CD14-positive monocyte (primary cell): Measurements from ENCODE around the gene TIGIT. TPM values are rescaled to one million over a fixed set of nuclear protein-coding genes. Genes with fewer than 3 reads are reported as not detected.
A peak's percentile ranks its signal among the peaks of the same experiment; 100 is the strongest.

Experiments
- DNase-seq, 3 donors: peaks; one replicate each; pipeline ENCODE4 v3.0.0-alpha.2; 2011 to 2022
- H2AFZ ChIP-seq: 2 replicates; pipeline ENCODE4 v1.6.0; 2012; ENCODE audit warnings: mild to moderate bottlenecking, low read depth, low read length, inconsistent platforms; ENCODE audit not compliant: insufficient read depth, poor library complexity, severe bottlenecking
- H3K27ac ChIP-seq, 2 donors: 1 replicate in 1 of 2; 2 replicates in 1 of 2; pipeline ENCODE4 v1.5.1; 2012 to 2013; ENCODE audit warnings: low read length in 2 of 2, control low read depth in 1 of 2, inconsistent platforms in 1 of 2, low read depth in 1 of 2, mild to moderate bottlenecking in 1 of 2
- H3K27me3 ChIP-seq, 2 donors: one replicate each; pipeline versions ENCODE4 v1.6.0 to v1.6.1; 2011 to 2013; ENCODE audit warnings: low read length in 2 of 2; ENCODE audit not compliant: control insufficient read depth in 2 of 2, insufficient read depth in 2 of 2
- H3K36me3 ChIP-seq, 2 donors: replicated peaks in 1 of 2; 1 replicate in 1 of 2; 2 replicates in 1 of 2; pipeline versions ENCODE4 v1.5.1 to v1.6.1; 2012 to 2013; ENCODE audit warnings: low read length in 2 of 2, control low read depth in 1 of 2, inconsistent platforms in 1 of 2, mild to moderate bottlenecking in 1 of 2; ENCODE audit not compliant: insufficient read depth in 2 of 2, control insufficient read depth in 1 of 2
- H3K4me1 ChIP-seq, 2 donors: 1 replicate in 1 of 2; 2 replicates in 1 of 2; pipeline versions ENCODE4 v1.5.1 to v1.6.1; 2012 to 2013; ENCODE audit warnings: low read length in 2 of 2, control low read depth in 1 of 2, inconsistent platforms in 1 of 2, mild to moderate bottlenecking in 1 of 2, moderate library complexity in 1 of 2; ENCODE audit not compliant: insufficient read depth in 2 of 2, control insufficient read depth in 1 of 2
- H3K4me2 ChIP-seq: replicated peaks from 2 replicates; pipeline ENCODE3; 2012; ENCODE audit warnings: low read length, moderate library complexity, mild to moderate bottlenecking; ENCODE audit not compliant: poor library complexity, severe bottlenecking; ENCODE audit errors: extremely low read depth
- H3K4me3 ChIP-seq, 3 experiments: fragments of 200-600 bp in 1 of 3; sonication (generic) in 1 of 3; replicated peaks in 1 of 3; 1 replicate in 2 of 3; 2 replicates in 1 of 3; pipeline ENCODE4 v1.5.1; 2011 to 2013; ENCODE audit warnings: low read length in 3 of 3, mild to moderate bottlenecking in 3 of 3, control low read depth in 2 of 3, low read depth in 2 of 3, inconsistent platforms in 1 of 3, moderate library complexity in 1 of 3
- H3K79me2 ChIP-seq: 2 replicates; pipeline ENCODE4 v1.6.0; 2012; ENCODE audit warnings: mild to moderate bottlenecking, control low read depth, inconsistent platforms, low read length, moderate library complexity; ENCODE audit not compliant: insufficient read depth
- H3K9ac ChIP-seq: 2 replicates; pipeline ENCODE4 v1.6.0; 2017; ENCODE audit warnings: low read length, mild to moderate bottlenecking; ENCODE audit not compliant: insufficient read depth, poor library complexity, severe bottlenecking
- H3K9me3 ChIP-seq, 2 donors: replicated peaks in 1 of 2; 1 replicate in 1 of 2; 2 replicates in 1 of 2; pipeline versions ENCODE4 v1.5.1 to v1.6.1; 2012 to 2013; ENCODE audit warnings: low read length in 2 of 2, control low read depth in 1 of 2; ENCODE audit not compliant: control insufficient read depth in 1 of 2, insufficient read depth in 1 of 2
- H4K20me1 ChIP-seq: 2 replicates; pipeline ENCODE4 v1.6.0; 2012; ENCODE audit warnings: mild to moderate bottlenecking, low read length, control low read depth, moderate library complexity; ENCODE audit not compliant: insufficient read depth
- H3K27ac Mint-ChIP-seq, 7 donors: one replicate each; pipeline ENCODE4 v1.8.0; 2020; ENCODE audit warnings: mild to moderate bottlenecking in 7 of 7, mixed read lengths in 7 of 7, moderate library complexity in 6 of 7, inconsistent platforms in 2 of 7
- H3K27me3 Mint-ChIP-seq, 3 donors: one replicate each; pipeline ENCODE4 v1.8.0; 2021 to 2022; ENCODE audit warnings: low read depth in 3 of 3, mild to moderate bottlenecking in 3 of 3, mixed read lengths in 3 of 3, moderate library complexity in 3 of 3, inconsistent platforms in 1 of 3
- H3K36me3 Mint-ChIP-seq, 2 donors: one replicate each; pipeline ENCODE4 v1.8.0; 2020; ENCODE audit warnings: mixed read lengths in 2 of 2, inconsistent platforms in 1 of 2, mild to moderate bottlenecking in 1 of 2
- H3K4me1 Mint-ChIP-seq: one replicate; pipeline ENCODE4 v1.8.0; 2020; ENCODE audit warnings: mild to moderate bottlenecking, mixed read lengths
- H3K4me3 Mint-ChIP-seq, 2 donors: one replicate each; pipeline ENCODE4 v1.8.0; 2020; ENCODE audit warnings: mild to moderate bottlenecking in 2 of 2, mixed read lengths in 2 of 2, moderate library complexity in 1 of 2
- H3K9me3 Mint-ChIP-seq, 7 donors: one replicate each; pipeline ENCODE4 v1.8.0; 2020 to 2022; ENCODE audit warnings: mixed read lengths in 7 of 7, mild to moderate bottlenecking in 6 of 7, moderate library complexity in 6 of 7, inconsistent platforms in 2 of 7
- WGBS: methylation state at CpG from one replicate; pipeline ENCODE4 v1.1.5; 2013; ENCODE audit warnings: missing lambda C conversion rate; ENCODE audit not compliant: insufficient coverage; 5-methylcytosine and 5-hydroxymethylcytosine counted together
- intact Hi-C, 2 donors: fragments of 100-400 bp; cut with micrococcal nuclease; formaldehyde crosslinking; loops; one replicate each; pipeline versions ENCODE4 v1.15.0 to v1.15.1; 2023
- polyA plus RNA-seq, 3 donors: library from polyadenylated mRNA; depleted of rRNA in 1 of 3; unstranded in 2 of 3; stranded (reverse) in 1 of 3; fragments of 300-500 nt in 2 of 3; fragments of >200 nt in 1 of 3; fragmentation: Illumina TruSeq in 2 of 3; gene quantifications; 1 replicate in 2 of 3; 2 replicates in 1 of 3; pipeline ENCODE4 v1.2.3, GENCODE V29; 2012 to 2021
- TF ChIP-seq, protein P1 (sequence below): fragments of 200-600 bp; IDR thresholded peaks from one replicate; pipeline ENCODE4 v1.8.0; 2022; ENCODE audit warnings: antibody characterized with exemption, mild to moderate bottlenecking

The TIGIT gene
- polyA plus RNA-seq, 3 donors = 0.28 to 0.49 TPM; not detected in 1

DNA sequence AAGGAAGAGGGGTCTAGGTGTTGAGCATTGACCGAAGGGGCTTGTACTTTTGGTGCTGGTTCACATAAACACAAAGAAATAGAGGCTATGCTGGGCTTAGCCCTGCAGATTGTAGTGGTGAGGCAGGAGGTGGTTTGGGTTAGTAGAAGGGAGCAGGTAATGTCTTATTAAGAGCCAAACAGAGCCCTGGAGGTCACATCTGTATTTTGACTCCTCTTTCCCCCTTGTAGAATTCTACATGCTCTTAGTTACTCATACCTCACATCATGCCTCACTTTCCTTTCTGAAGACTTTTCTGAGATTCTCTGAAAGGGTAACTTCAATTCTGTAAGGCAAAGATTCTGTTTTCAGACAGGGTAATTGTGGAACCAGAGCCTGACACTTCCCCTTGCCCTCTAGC, 40.3 kb upstream of the TIGIT start:
- Histone ChIP-seq H3K4me1 (no peaks in the 10 kb centered on the region), H3K9ac (no peak overlapping the region)
- WGBS = 100% methylated on average over 1 of the region's 1 CpG

DNA sequence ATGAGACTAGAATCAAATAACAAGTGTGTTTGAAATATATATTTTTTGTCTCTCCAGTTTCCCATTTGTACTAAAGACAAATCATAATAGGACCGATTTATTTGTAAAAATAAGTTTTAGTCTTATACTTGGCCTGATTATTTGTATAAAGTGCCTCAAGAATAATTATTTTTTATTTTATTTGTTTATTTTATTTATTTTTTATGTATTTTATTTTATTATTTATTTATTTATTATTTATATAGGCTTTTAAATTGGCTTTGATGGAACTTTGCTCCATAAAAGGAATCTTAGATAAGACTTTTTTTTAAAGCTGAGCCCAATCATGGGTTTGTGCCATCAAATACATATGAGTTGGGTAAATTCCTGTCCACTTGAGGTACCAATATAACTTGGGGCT, 34.3 kb upstream of the TIGIT start:
- no peaks in the 10 kb centered on the region for H3K27me3 ChIP-seq
- TF ChIP-seq, protein P1, sequence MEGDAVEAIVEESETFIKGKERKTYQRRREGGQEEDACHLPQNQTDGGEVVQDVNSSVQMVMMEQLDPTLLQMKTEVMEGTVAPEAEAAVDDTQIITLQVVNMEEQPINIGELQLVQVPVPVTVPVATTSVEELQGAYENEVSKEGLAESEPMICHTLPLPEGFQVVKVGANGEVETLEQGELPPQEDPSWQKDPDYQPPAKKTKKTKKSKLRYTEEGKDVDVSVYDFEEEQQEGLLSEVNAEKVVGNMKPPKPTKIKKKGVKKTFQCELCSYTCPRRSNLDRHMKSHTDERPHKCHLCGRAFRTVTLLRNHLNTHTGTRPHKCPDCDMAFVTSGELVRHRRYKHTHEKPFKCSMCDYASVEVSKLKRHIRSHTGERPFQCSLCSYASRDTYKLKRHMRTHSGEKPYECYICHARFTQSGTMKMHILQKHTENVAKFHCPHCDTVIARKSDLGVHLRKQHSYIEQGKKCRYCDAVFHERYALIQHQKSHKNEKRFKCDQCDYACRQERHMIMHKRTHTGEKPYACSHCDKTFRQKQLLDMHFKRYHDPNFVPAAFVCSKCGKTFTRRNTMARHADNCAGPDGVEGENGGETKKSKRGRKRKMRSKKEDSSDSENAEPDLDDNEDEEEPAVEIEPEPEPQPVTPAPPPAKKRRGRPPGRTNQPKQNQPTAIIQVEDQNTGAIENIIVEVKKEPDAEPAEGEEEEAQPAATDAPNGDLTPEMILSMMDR = no peak
- no peak for DNase-seq

More for the DNA sequence above, 40.3 kb upstream of the TIGIT start:
- Mint-ChIP-seq H3K27ac (peak overlapping the region in 2 of 7 donors; percentile 15 to 75), H3K4me3 (peak overlapping the region in 1 of 2 donors; percentile 37), H3K36me3 (no peaks in the 10 kb centered on the region), H3K4me1 (no peaks in the 10 kb centered on the region), H3K27me3 (peaks cover 0 to 7% (median 0%) of the 10 kb centered on the region in 3 donors), H3K9me3 (peaks cover 0 to 9% (median 3%) of the 10 kb centered on the region in 7 donors)
- no peak overlapping the region for H3K27ac ChIP-seq
- TF ChIP-seq, protein P1 = no peak
- H3K9me3 ChIP-seq = no peaks in the 10 kb centered on the region
- DNase-seq = no peak
- no peak overlapping the region for H3K4me3 ChIP-seq
- H4K20me1 ChIP-seq = no peaks in the 10 kb centered on the region
- no peak overlapping the region for H3K4me2 ChIP-seq
- intact Hi-C loops = no loop called here
- H3K27me3 ChIP-seq = no peaks in the 10 kb centered on the region
- H3K79me2 ChIP-seq = no peaks in the 10 kb centered on the region
- H2AFZ ChIP-seq = no peak overlapping the region
- H3K36me3 ChIP-seq = no peaks in the 10 kb centered on the region

More for the DNA sequence above, 34.3 kb upstream of the TIGIT start:
- Histone ChIP-seq H3K79me2 (no peaks in the 10 kb centered on the region), H3K4me3 (no peak overlapping the region), H3K4me2 (no peak overlapping the region), H2AFZ (no peak overlapping the region), H3K4me1 (no peaks in the 10 kb centered on the region), H3K9ac (no peak overlapping the region), H3K9me3 (no peaks in the 10 kb centered on the region), H3K36me3 (no peaks in the 10 kb centered on the region), H3K27ac (no peak overlapping the region), H4K20me1 (no peaks in the 10 kb centered on the region)
- intact Hi-C loops = no loop called here
- no peaks in the 10 kb centered on the region for H3K36me3 Mint-ChIP-seq
- H3K4me3 Mint-ChIP-seq = no peak overlapping the region
- H3K27ac Mint-ChIP-seq = no peak overlapping the region
- peaks cover 4 to 14% (median 7%) of the 10 kb centered on the region in 7 donors for H3K9me3 Mint-ChIP-seq
- WGBS = no CpG with 5 or more reads among the region's 1 CpG
- peaks cover 0 to 3% (median 0%) of the 10 kb centered on the region in 3 donors for H3K27me3 Mint-ChIP-seq
- H3K4me1 Mint-ChIP-seq = no peaks in the 10 kb centered on the region
